ENCODE data around the gene RTL1. TPM values are rescaled to one million over a fixed set of nuclear protein-coding genes. Genes with fewer than 3 reads are reported as not detected.

RTL1 gene
- total and polyA plus RNA-seq, 3 experiments from 2014 or later = not detected

- H3K27ac Mint-ChIP-seq = no peak overlapping the region
- no peaks in the 10 kb centered on the region for H3K4me1 Mint-ChIP-seq
- peak in 1 of 5 donors; percentile 41 for DNase-seq
- Histone ChIP-seq H3K4me1 (ENCODE audit: insufficient read depth, low read length) (no peaks in the 10 kb centered on the region), H3K9me3 (ENCODE audit: low read length) (no peaks in the 10 kb centered on the region), H3K4me3 (ENCODE audit: low read length) (no peak overlapping the region), H3K27ac (ENCODE audit: low read depth, low read length) (no peak overlapping the region), H3K27me3 (ENCODE audit: insufficient read depth, low read length, poor library complexity, severe bottlenecking) (no peaks in the 10 kb centered on the region), H3K36me3 (ENCODE audit: insufficient read depth, low read length) (no peaks in the 10 kb centered on the region)
- CTCF ChIA-PET = no interaction called here
- no peak overlapping the region for H3K4me3 Mint-ChIP-seq
- H3K36me3 Mint-ChIP-seq = no peaks in the 10 kb centered on the region
- H3K27me3 Mint-ChIP-seq = peaks cover 0 to 3% of the 10 kb centered on the region in 2 donors
- no peaks in the 10 kb centered on the region for H3K9me3 Mint-ChIP-seq
- POLR2A ChIA-PET = no interaction called here
These were observed 35.7 kb downstream of the RTL1 start for GRCh38 chr14:100867631-100868315.

GRCh38 chr14:100866666-100867630 lies 36.6 kb downstream of the RTL1 start:
- no peak overlapping the region for H3K4me3 ChIP-seq (ENCODE audit: low read length)
- no peaks in the 10 kb centered on the region for H3K4me1 ChIP-seq (ENCODE audit: insufficient read depth, low read length)
- H3K36me3 ChIP-seq (ENCODE audit: insufficient read depth, low read length) = no peaks in the 10 kb centered on the region
- H3K4me1 Mint-ChIP-seq = no peaks in the 10 kb centered on the region
- H3K27me3 Mint-ChIP-seq = peaks cover 0 to 3% of the 10 kb centered on the region in 2 donors
- no peak overlapping the region for H3K4me3 Mint-ChIP-seq
- no peak overlapping the region for H3K27ac Mint-ChIP-seq
- peak in 1 of 5 donors; percentile 19 for DNase-seq
- H3K36me3 Mint-ChIP-seq = no peaks in the 10 kb centered on the region
- no peaks in the 10 kb centered on the region for H3K9me3 Mint-ChIP-seq
- no peaks in the 10 kb centered on the region for H3K9me3 ChIP-seq (ENCODE audit: low read length)
- CTCF ChIA-PET = no interaction called here
- H3K27me3 ChIP-seq (ENCODE audit: insufficient read depth, low read length, poor library complexity, severe bottlenecking) = no peaks in the 10 kb centered on the region
- no peak overlapping the region for H3K27ac ChIP-seq (ENCODE audit: low read depth, low read length)
- POLR2A ChIA-PET = no interaction called here

- peak overlapping the region; percentile 43 for H3K27ac ChIP-seq (ENCODE audit: low read depth, low read length)
- H3K4me3 Mint-ChIP-seq = no peak overlapping the region
- no peaks in the 10 kb centered on the region for H3K36me3 ChIP-seq (ENCODE audit: insufficient read depth, low read length)
- peak in 1 of 5 donors; percentile 26 for DNase-seq
- no peaks in the 10 kb centered on the region for H3K9me3 ChIP-seq (ENCODE audit: low read length)
- H3K27ac Mint-ChIP-seq = no peak overlapping the region
- CTCF ChIA-PET = no interaction called here
- no peaks in the 10 kb centered on the region for H3K4me1 ChIP-seq (ENCODE audit: insufficient read depth, low read length)
- no peaks in the 10 kb centered on the region for H3K36me3 Mint-ChIP-seq
- H3K27me3 Mint-ChIP-seq = peaks cover 3% of the 10 kb centered on the region in 2 donors
- POLR2A ChIA-PET = no interaction called here
- no peak overlapping the region for H3K4me3 ChIP-seq (ENCODE audit: low read length)
- no peaks in the 10 kb centered on the region for H3K27me3 ChIP-seq (ENCODE audit: insufficient read depth, low read length, poor library complexity, severe bottlenecking)
- no peaks in the 10 kb centered on the region for H3K4me1 Mint-ChIP-seq
- H3K9me3 Mint-ChIP-seq = no peaks in the 10 kb centered on the region
These were observed 37.6 kb downstream of the RTL1 start for GRCh38 chr14:100865682-100866591.

- no peak overlapping the region for H3K4me3 ChIP-seq (ENCODE audit: low read length)
- ChIA-PET CTCF (no interaction called here), POLR2A (no interaction called here)
- H3K4me3 Mint-ChIP-seq = no peak overlapping the region
- no peaks in the 10 kb centered on the region for H3K36me3 Mint-ChIP-seq
- no peaks in the 10 kb centered on the region for H3K4me1 Mint-ChIP-seq
- no peaks in the 10 kb centered on the region for H3K9me3 Mint-ChIP-seq
- no peaks in the 10 kb centered on the region for H3K27me3 ChIP-seq (ENCODE audit: insufficient read depth, low read length, poor library complexity, severe bottlenecking)
- peaks cover 3 to 5% of the 10 kb centered on the region in 2 donors for H3K27me3 Mint-ChIP-seq
- H3K27ac Mint-ChIP-seq = no peak overlapping the region
- H3K4me1 ChIP-seq (ENCODE audit: insufficient read depth, low read length) = no peaks in the 10 kb centered on the region
- no peaks in the 10 kb centered on the region for H3K9me3 ChIP-seq (ENCODE audit: low read length)
- no peaks in the 10 kb centered on the region for H3K36me3 ChIP-seq (ENCODE audit: insufficient read depth, low read length)
- DNase-seq = peak in 1 of 5 donors; percentile 18
- peak overlapping the region; percentile 51 for H3K27ac ChIP-seq (ENCODE audit: low read depth, low read length)
These were observed 38.4 kb downstream of the RTL1 start for GRCh38 chr14:100864960-100865681.

GRCh38 chr14:100864206-100864605 lies 39.3 kb downstream of the RTL1 start:
- no peak overlapping the region for H3K4me3 ChIP-seq (ENCODE audit: low read length)
- H3K27ac Mint-ChIP-seq = no peak overlapping the region

GRCh38 chr14:100862793-100863192 lies 40.7 kb downstream of the RTL1 start:
- Histone ChIP-seq H3K9me3 (ENCODE audit: low read length) (no peaks in the 10 kb centered on the region), H3K4me1 (ENCODE audit: insufficient read depth, low read length) (no peaks in the 10 kb centered on the region), H3K27me3 (ENCODE audit: insufficient read depth, low read length, poor library complexity, severe bottlenecking) (no peaks in the 10 kb centered on the region), H3K36me3 (ENCODE audit: insufficient read depth, low read length) (no peaks in the 10 kb centered on the region), H3K27ac (ENCODE audit: low read depth, low read length) (no peak overlapping the region), H3K4me3 (ENCODE audit: low read length) (no peak overlapping the region)
- H3K9me3 Mint-ChIP-seq = no peaks in the 10 kb centered on the region
- no peaks in the 10 kb centered on the region for H3K36me3 Mint-ChIP-seq
- H3K4me3 Mint-ChIP-seq = no peak overlapping the region
- DNase-seq = no peak
- H3K27me3 Mint-ChIP-seq = peaks cover 3 to 10% of the 10 kb centered on the region in 2 donors
- H3K4me1 Mint-ChIP-seq = no peaks in the 10 kb centered on the region
- no peak overlapping the region for H3K27ac Mint-ChIP-seq
- POLR2A ChIA-PET = no interaction called here
- CTCF ChIA-PET = no interaction called here

More at GRCh38 chr14:100864206-100864605, 39.3 kb downstream of the RTL1 start:
- Mint-ChIP-seq H3K27me3 (peaks cover 6 to 10% of the 10 kb centered on the region in 2 donors), H3K4me1 (no peaks in the 10 kb centered on the region), H3K4me3 (no peak overlapping the region), H3K9me3 (no peaks in the 10 kb centered on the region), H3K36me3 (no peaks in the 10 kb centered on the region)
- Histone ChIP-seq H3K27ac (ENCODE audit: low read depth, low read length) (peak overlapping the region; percentile 51), H3K4me1 (ENCODE audit: insufficient read depth, low read length) (no peaks in the 10 kb centered on the region), H3K36me3 (ENCODE audit: insufficient read depth, low read length) (no peaks in the 10 kb centered on the region), H3K27me3 (ENCODE audit: insufficient read depth, low read length, poor library complexity, severe bottlenecking) (no peaks in the 10 kb centered on the region), H3K9me3 (ENCODE audit: low read length) (no peaks in the 10 kb centered on the region)
- peak in 1 of 5 donors; percentile 5 for DNase-seq
- POLR2A ChIA-PET = no interaction called here
- CTCF ChIA-PET = interaction anchor here (0.7 kb wide), 1 partner anchor 12 kb away, joined by 3 read pairs; no protein-coding TSS in a partner anchor

- Histone ChIP-seq H3K36me3 (ENCODE audit: insufficient read depth, low read length) (no peaks in the 10 kb centered on the region), H3K27me3 (ENCODE audit: insufficient read depth, low read length, poor library complexity, severe bottlenecking) (no peaks in the 10 kb centered on the region), H3K4me1 (ENCODE audit: insufficient read depth, low read length) (no peaks in the 10 kb centered on the region), H3K4me3 (ENCODE audit: low read length) (no peak overlapping the region), H3K27ac (ENCODE audit: low read depth, low read length) (no peak overlapping the region), H3K9me3 (ENCODE audit: low read length) (no peaks in the 10 kb centered on the region)
- Mint-ChIP-seq H3K36me3 (no peaks in the 10 kb centered on the region), H3K4me3 (no peak overlapping the region), H3K27me3 (peaks cover 3 to 10% of the 10 kb centered on the region in 2 donors), H3K27ac (no peak overlapping the region), H3K9me3 (no peaks in the 10 kb centered on the region), H3K4me1 (no peaks in the 10 kb centered on the region)
- ChIA-PET POLR2A (no interaction called here), CTCF (no interaction called here)
- DNase-seq = peak in 1 of 5 donors; percentile 18
These were observed 41.2 kb downstream of the RTL1 start for GRCh38 chr14:100862277-100862676.

All from CD8-positive, alpha-beta memory T cell (primary cell).